ENCODE results near the gene STYXL1.

STYXL1 gene

DNA sequence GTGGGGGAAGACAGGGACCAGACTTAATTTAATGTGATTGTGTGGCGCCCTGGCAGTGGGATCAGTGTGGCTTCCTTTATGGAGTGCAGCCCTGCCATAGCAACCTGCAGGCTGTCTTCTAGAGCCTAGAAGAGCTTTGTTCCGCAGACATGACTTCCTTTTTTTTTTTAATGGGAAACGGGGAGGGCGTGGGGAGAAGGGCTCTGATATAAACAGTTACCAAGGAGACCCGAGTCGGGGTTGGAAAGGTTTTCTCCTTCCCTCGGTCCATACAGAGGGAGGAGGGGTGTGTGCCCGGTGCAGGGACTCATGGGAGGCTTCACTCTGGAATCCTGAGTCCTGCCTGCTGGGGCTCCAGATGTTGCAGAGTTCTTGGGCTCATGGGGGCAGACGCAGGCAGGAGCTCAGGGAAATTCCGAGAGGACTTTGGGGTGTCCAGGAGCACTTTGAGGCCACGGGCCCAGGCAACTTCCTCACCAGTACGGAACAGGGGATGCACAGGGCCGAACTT is 80.3 kb downstream of the STYXL1 start:
- peak overlapping the region; percentile 93 for H3K18ac ChIP-seq (ENCODE audit: low read length)
- no peak overlapping the region for H3K14ac ChIP-seq (ENCODE audit: low read length)
- no peak overlapping the region for H2BK12ac ChIP-seq (ENCODE audit: low read length)
- no peak overlapping the region for H3K4me2 ChIP-seq (ENCODE audit: insufficient read depth, low read length, poor library complexity, severe bottlenecking)
- H3K23ac ChIP-seq (ENCODE audit: low read depth, low read length, poor library complexity) = peak overlapping the region; percentile 39
- no peak for DNase-seq (ENCODE audit: low spot score)
- WGBS, 2 donors (ENCODE audit: extremely low coverage in 2 of 2, insufficient read length in 2 of 2, insufficient replicate concordance in 1 of 2) = no CpG with 5 or more reads among the region's 13 CpGs
- H3K4me3 ChIP-seq (ENCODE audit: low read length in 2 of 2) = no peak overlapping the region
- H3K36me3 ChIP-seq (replicated peaks in 1 of 2; ENCODE audit: control insufficient read depth in 2 of 2, insufficient read depth in 2 of 2, low read length in 2 of 2) = peaks cover 7 to 27% of the 10 kb centered on the region in 2 donors
- peak overlapping the region; percentile 56 for H3K27ac ChIP-seq (replicated peaks; ENCODE audit: low read length)
- H3K4me1 ChIP-seq (ENCODE audit: control insufficient read depth in 2 of 2, insufficient read depth in 1 of 2, low read depth in 1 of 2, low read length in 2 of 2) = peaks cover 47 to 60% of the 10 kb centered on the region in 2 donors
- H4K8ac ChIP-seq (ENCODE audit: low read depth, low read length) = no peak overlapping the region
- H3K4ac ChIP-seq (ENCODE audit: low read length) = no peak overlapping the region
- peaks cover 0 to 2% of the 10 kb centered on the region in 2 donors for H3K9me3 ChIP-seq (replicated peaks in 1 of 2; ENCODE audit: control insufficient read depth in 2 of 2, insufficient read depth in 1 of 2, low read depth in 1 of 2, low read length in 2 of 2)
- H2AK5ac ChIP-seq (ENCODE audit: low read depth, low read length) = peak overlapping the region; percentile 96
- no peak overlapping the region for H2BK120ac ChIP-seq (ENCODE audit: low read depth, low read length)
- no peak overlapping the region for H2BK15ac ChIP-seq (ENCODE audit: low read length)
- no peaks in the 10 kb centered on the region for H3K27me3 ChIP-seq (ENCODE audit: control insufficient read depth in 3 of 3, insufficient read depth in 3 of 3, low read depth in 1 of 3, low read length in 3 of 3)
- no peak overlapping the region for H2BK5ac ChIP-seq (ENCODE audit: low read length)
- H4K91ac ChIP-seq (ENCODE audit: low read depth, low read length, poor library complexity) = no peak overlapping the region
- peaks cover 3% of the 10 kb centered on the region for H3K79me1 ChIP-seq (ENCODE audit: low read depth, low read length)
- H3K9ac ChIP-seq (ENCODE audit: low read depth, low read length, poor library complexity) = peak overlapping the region; percentile 24
- H2AFZ ChIP-seq (ENCODE audit: low read length) = no peak overlapping the region

DNA sequence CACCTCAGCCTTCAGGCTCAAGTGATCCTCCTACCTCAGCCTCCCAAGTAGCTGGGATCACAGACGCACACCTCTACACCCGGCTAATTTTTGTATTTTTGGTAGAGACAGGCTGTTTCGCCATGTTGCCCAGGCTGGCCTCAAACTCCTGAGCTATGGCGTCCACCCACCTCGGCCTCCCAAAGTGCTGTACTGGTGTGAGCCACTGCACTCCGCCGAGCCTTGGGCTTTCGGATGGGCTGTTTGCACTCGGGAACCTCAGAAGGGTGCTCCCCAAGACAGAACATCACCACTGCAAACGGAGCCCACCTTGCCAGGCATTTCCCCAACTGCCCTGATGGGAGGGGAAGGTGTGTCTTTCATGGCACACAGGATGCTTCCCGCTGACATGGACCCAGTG is 80.7 kb downstream of the STYXL1 start:
- Histone ChIP-seq H3K4me3 (ENCODE audit: low read length in 2 of 2) (no peak overlapping the region), H3K36me3 (replicated peaks in 1 of 2; ENCODE audit: control insufficient read depth in 2 of 2, insufficient read depth in 2 of 2, low read length in 2 of 2) (peaks cover 2 to 22% of the 10 kb centered on the region in 2 donors), H3K9me3 (replicated peaks in 1 of 2; ENCODE audit: control insufficient read depth in 2 of 2, insufficient read depth in 1 of 2, low read depth in 1 of 2, low read length in 2 of 2) (no peaks in the 10 kb centered on the region), H2BK120ac (ENCODE audit: low read depth, low read length) (no peak overlapping the region), H3K18ac (ENCODE audit: low read length) (peak overlapping the region; percentile 24), H3K4ac (ENCODE audit: low read length) (no peak overlapping the region), H3K27ac (replicated peaks; ENCODE audit: low read length) (no peak overlapping the region), H2AFZ (ENCODE audit: low read length) (no peak overlapping the region), H2AK5ac (ENCODE audit: low read depth, low read length) (peak overlapping the region; percentile 20), H2BK15ac (ENCODE audit: low read length) (no peak overlapping the region), H3K79me1 (ENCODE audit: low read depth, low read length) (peaks cover 3% of the 10 kb centered on the region), H4K8ac (ENCODE audit: low read depth, low read length) (no peak overlapping the region), H3K9ac (ENCODE audit: low read depth, low read length, poor library complexity) (no peak overlapping the region), H2BK12ac (ENCODE audit: low read length) (no peak overlapping the region), H3K14ac (ENCODE audit: low read length) (no peak overlapping the region), H3K4me1 (ENCODE audit: control insufficient read depth in 2 of 2, insufficient read depth in 1 of 2, low read depth in 1 of 2, low read length in 2 of 2) (peaks cover 49 to 63% of the 10 kb centered on the region in 2 donors), H2BK5ac (ENCODE audit: low read length) (no peak overlapping the region), H3K23ac (ENCODE audit: low read depth, low read length, poor library complexity) (no peak overlapping the region), H4K91ac (ENCODE audit: low read depth, low read length, poor library complexity) (no peak overlapping the region), H3K4me2 (ENCODE audit: insufficient read depth, low read length, poor library complexity, severe bottlenecking) (no peak overlapping the region), H3K27me3 (ENCODE audit: control insufficient read depth in 3 of 3, insufficient read depth in 3 of 3, low read depth in 1 of 3, low read length in 3 of 3) (no peaks in the 10 kb centered on the region)
- no peak for DNase-seq (ENCODE audit: low spot score)
- WGBS, 2 donors (ENCODE audit: extremely low coverage in 2 of 2, insufficient read length in 2 of 2, insufficient replicate concordance in 1 of 2) = no CpG with 5 or more reads among the region's 11 CpGs

DNA sequence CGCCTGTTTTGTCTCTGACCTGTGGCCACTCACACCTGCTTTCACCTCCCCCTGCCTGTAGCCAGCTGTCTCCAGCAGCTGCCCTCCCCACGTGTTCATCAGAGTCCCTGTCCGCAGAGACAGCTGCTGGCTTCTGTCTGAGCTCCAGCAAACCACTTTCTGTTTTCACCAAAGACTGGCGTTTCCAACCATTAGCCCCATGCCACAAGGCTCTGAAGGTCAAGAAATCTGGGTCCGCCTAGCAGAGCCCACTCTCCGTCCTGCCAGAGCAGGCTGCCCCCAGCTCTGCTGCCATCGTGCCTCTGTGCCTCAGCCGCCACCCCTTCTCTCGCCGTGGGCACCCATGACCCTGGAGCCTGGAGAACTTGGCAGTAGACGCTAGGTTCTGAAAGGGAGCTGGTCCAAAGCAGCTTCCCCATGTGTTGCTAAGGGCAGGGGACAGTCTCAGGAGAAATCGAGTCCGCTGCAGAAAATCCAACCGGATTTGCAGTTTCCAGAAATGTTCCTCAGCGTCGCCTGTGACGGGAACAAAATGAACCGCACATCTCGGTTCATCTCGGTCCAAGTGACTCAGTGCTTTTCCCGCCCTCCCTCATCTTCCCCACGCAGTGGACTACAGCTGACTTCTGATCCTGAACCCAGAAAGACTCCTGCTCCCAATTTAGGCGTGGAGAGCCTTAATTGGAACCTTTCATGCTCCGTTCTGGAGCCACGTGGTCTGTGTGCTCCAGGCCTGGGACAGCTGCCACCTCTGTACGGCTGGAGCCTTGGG is 81.4 kb downstream of the STYXL1 start:
- H3K36me3 ChIP-seq (replicated peaks in 1 of 2; ENCODE audit: control insufficient read depth in 2 of 2, insufficient read depth in 2 of 2, low read length in 2 of 2) = peaks cover 2 to 17% of the 10 kb centered on the region in 2 donors
- H3K18ac ChIP-seq (ENCODE audit: low read length) = peak overlapping the region; percentile 34
- H3K27me3 ChIP-seq (ENCODE audit: control insufficient read depth in 3 of 3, insufficient read depth in 3 of 3, low read depth in 1 of 3, low read length in 3 of 3) = no peaks in the 10 kb centered on the region
- no peak overlapping the region for H2AK5ac ChIP-seq (ENCODE audit: low read depth, low read length)
- no peak overlapping the region for H3K27ac ChIP-seq (replicated peaks; ENCODE audit: low read length)
- H3K9me3 ChIP-seq (replicated peaks in 1 of 2; ENCODE audit: control insufficient read depth in 2 of 2, insufficient read depth in 1 of 2, low read depth in 1 of 2, low read length in 2 of 2) = no peaks in the 10 kb centered on the region
- H3K4me3 ChIP-seq (ENCODE audit: low read length in 2 of 2) = no peak overlapping the region
- no peak overlapping the region for H3K9ac ChIP-seq (ENCODE audit: low read depth, low read length, poor library complexity)
- H3K4ac ChIP-seq (ENCODE audit: low read length) = no peak overlapping the region
- no peak overlapping the region for H4K91ac ChIP-seq (ENCODE audit: low read depth, low read length, poor library complexity)
- no peak overlapping the region for H2BK5ac ChIP-seq (ENCODE audit: low read length)
- H2BK12ac ChIP-seq (ENCODE audit: low read length) = no peak overlapping the region
- no peak for DNase-seq (ENCODE audit: low spot score)
- no peak overlapping the region for H3K4me2 ChIP-seq (ENCODE audit: insufficient read depth, low read length, poor library complexity, severe bottlenecking)
- WGBS, 2 donors (ENCODE audit: extremely low coverage in 2 of 2, insufficient read length in 2 of 2, insufficient replicate concordance in 1 of 2) = no CpG with 5 or more reads among the region's 26 CpGs
- H3K79me1 ChIP-seq (ENCODE audit: low read depth, low read length) = peaks cover 3% of the 10 kb centered on the region
- H2BK15ac ChIP-seq (ENCODE audit: low read length) = no peak overlapping the region
- no peak overlapping the region for H4K8ac ChIP-seq (ENCODE audit: low read depth, low read length)
- no peak overlapping the region for H3K14ac ChIP-seq (ENCODE audit: low read length)
- no peak overlapping the region for H2AFZ ChIP-seq (ENCODE audit: low read length)
- H3K4me1 ChIP-seq (ENCODE audit: control insufficient read depth in 2 of 2, insufficient read depth in 1 of 2, low read depth in 1 of 2, low read length in 2 of 2) = peaks cover 43 to 63% of the 10 kb centered on the region in 2 donors
- no peak overlapping the region for H2BK120ac ChIP-seq (ENCODE audit: low read depth, low read length)
- no peak overlapping the region for H3K23ac ChIP-seq (ENCODE audit: low read depth, low read length, poor library complexity)

DNA sequence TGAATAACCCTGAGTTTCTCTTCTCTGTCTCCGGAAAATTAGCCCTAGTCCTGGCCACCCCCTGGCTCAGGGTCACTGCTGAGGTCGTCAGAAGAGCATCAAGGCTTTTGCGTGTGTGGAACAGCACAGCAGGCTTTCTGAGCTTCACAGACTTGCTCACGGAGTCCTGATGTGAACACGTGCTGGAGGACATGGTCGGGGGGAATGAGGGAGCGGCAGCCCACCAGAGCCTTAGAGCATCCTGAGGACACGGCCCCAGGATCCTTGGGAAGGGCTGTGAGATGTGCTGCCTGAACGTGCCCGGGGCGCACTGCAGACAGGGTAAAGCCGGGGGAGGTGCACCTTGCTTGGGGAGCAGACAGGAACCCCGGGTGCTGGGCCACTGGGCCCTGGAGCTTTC is 82.2 kb downstream of the STYXL1 start:
- no peak overlapping the region for H3K23ac ChIP-seq (ENCODE audit: low read depth, low read length, poor library complexity)
- peaks cover 43 to 63% of the 10 kb centered on the region in 2 donors for H3K4me1 ChIP-seq (ENCODE audit: control insufficient read depth in 2 of 2, insufficient read depth in 1 of 2, low read depth in 1 of 2, low read length in 2 of 2)
- no peak overlapping the region for H3K4ac ChIP-seq (ENCODE audit: low read length)
- peaks cover 3% of the 10 kb centered on the region for H3K79me1 ChIP-seq (ENCODE audit: low read depth, low read length)
- no peak overlapping the region for H2BK120ac ChIP-seq (ENCODE audit: low read depth, low read length)
- H3K4me2 ChIP-seq (ENCODE audit: insufficient read depth, low read length, poor library complexity, severe bottlenecking) = no peak overlapping the region
- no peak overlapping the region for H3K14ac ChIP-seq (ENCODE audit: low read length)
- no peak for DNase-seq (ENCODE audit: low spot score)
- no peak overlapping the region for H2AK5ac ChIP-seq (ENCODE audit: low read depth, low read length)
- H3K27me3 ChIP-seq (ENCODE audit: control insufficient read depth in 3 of 3, insufficient read depth in 3 of 3, low read depth in 1 of 3, low read length in 3 of 3) = no peaks in the 10 kb centered on the region
- H3K27ac ChIP-seq (replicated peaks; ENCODE audit: low read length) = no peak overlapping the region
- no peak overlapping the region for H2BK5ac ChIP-seq (ENCODE audit: low read length)
- no peak overlapping the region for H4K8ac ChIP-seq (ENCODE audit: low read depth, low read length)
- H3K36me3 ChIP-seq (replicated peaks in 1 of 2; ENCODE audit: control insufficient read depth in 2 of 2, insufficient read depth in 2 of 2, low read length in 2 of 2) = peaks cover 2 to 17% of the 10 kb centered on the region in 2 donors
- H2AFZ ChIP-seq (ENCODE audit: low read length) = no peak overlapping the region
- no CpG with 5 or more reads among the region's 13 CpGs for WGBS, 2 donors (ENCODE audit: extremely low coverage in 2 of 2, insufficient read length in 2 of 2, insufficient replicate concordance in 1 of 2)
- no peak overlapping the region for H3K4me3 ChIP-seq (ENCODE audit: low read length in 2 of 2)
- H3K18ac ChIP-seq (ENCODE audit: low read length) = peak overlapping the region; percentile 15
- H3K9me3 ChIP-seq (replicated peaks in 1 of 2; ENCODE audit: control insufficient read depth in 2 of 2, insufficient read depth in 1 of 2, low read depth in 1 of 2, low read length in 2 of 2) = no peaks in the 10 kb centered on the region
- H2BK15ac ChIP-seq (ENCODE audit: low read length) = no peak overlapping the region
- no peak overlapping the region for H3K9ac ChIP-seq (ENCODE audit: low read depth, low read length, poor library complexity)
- no peak overlapping the region for H2BK12ac ChIP-seq (ENCODE audit: low read length)
- no peak overlapping the region for H4K91ac ChIP-seq (ENCODE audit: low read depth, low read length, poor library complexity)
